ENCODE results near the gene FAM234A. TPM values are rescaled to one million over a fixed set of nuclear protein-coding genes. Genes with fewer than 3 reads are reported as not detected.
"Not testable (repeated sequence)": the region's sequence is repeated elsewhere in the genome, so short reads cannot be mapped to it uniquely, and the experiment has no call there.

Gene FAM234A
- polyA plus RNA-seq, 2 donors, result 35.9 to 39.6 TPM

DNA sequence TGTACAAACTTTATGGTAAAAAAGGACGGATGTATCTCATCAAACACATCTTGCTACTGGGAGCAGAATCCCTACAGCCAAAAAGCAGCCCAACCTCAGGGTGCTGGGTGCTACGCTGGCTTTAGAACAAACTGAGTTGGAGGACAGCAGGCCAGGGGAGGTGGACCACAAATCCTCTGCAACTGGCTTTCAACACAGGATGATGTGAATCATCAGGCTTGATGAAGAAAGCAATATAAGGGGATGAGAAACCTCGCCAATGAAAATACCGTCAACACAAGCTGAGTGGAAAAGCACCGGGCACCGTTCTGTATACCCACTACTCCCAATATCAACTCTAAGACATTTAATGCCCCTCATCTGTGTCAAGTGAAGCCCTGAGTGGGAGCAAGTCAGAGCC is 40.1 kb upstream of the FAM234A start:
- WGBS, 2 donors, result 93 to 98% methylated on average over 6 of the region's 6 CpGs

DNA sequence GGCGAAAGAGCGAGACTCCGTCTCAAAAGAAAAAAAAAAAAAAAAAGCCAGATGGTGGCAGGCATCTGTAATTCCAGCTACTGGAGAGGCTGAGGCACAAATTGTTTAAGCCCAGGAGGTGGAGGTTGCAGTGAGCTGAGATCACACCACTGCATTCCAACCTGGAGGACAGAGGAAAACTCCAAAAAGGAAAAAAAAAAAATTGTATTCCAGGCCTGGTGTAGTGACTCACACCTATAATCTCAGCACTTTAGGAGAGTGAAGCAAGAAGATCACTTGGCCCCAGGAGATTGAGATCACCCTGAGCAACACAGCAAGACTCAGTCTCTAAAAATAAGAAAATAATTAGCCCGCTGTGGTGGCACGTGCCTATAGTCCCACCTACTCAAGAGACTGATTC is 34.2 kb upstream of the FAM234A start:
- Histone ChIP-seq H3K4me1 (ENCODE audit: control insufficient read depth in 2 of 2, insufficient read depth in 2 of 2, low read length in 1 of 2) (no peaks in the 10 kb centered on the region), H3K4me3 (ENCODE audit: low read depth in 1 of 2, low read length in 2 of 2) (no peak overlapping the region), H3K36me3 (ENCODE audit: control insufficient read depth in 2 of 2, insufficient read depth in 2 of 2, low read length in 1 of 2) (peaks cover 3 to 25% of the 10 kb centered on the region in 2 donors), H3K27me3 (ENCODE audit: control insufficient read depth in 1 of 2, insufficient read depth in 2 of 2, low read length in 2 of 2) (no peaks in the 10 kb centered on the region), H3K9me3 (ENCODE audit: control insufficient read depth in 2 of 2, insufficient read depth in 1 of 2, low read depth in 1 of 2, low read length in 1 of 2) (no peaks in the 10 kb centered on the region), H3K27ac (ENCODE audit: low read depth in 2 of 2, low read length in 1 of 2) (no peak overlapping the region)
- WGBS, 2 donors, result 93 to 96% methylated on average over 5 of the region's 5 CpGs

More for the DNA sequence above, 40.1 kb upstream of the FAM234A start:
- Histone ChIP-seq H3K36me3 (ENCODE audit: control insufficient read depth in 2 of 2, insufficient read depth in 2 of 2, low read length in 1 of 2) (peaks cover 14 to 49% of the 10 kb centered on the region in 2 donors), H3K9me3 (ENCODE audit: control insufficient read depth in 2 of 2, insufficient read depth in 1 of 2, low read depth in 1 of 2, low read length in 1 of 2) (no peaks in the 10 kb centered on the region), H3K4me3 (ENCODE audit: low read depth in 1 of 2, low read length in 2 of 2) (no peak overlapping the region), H3K27ac (ENCODE audit: low read depth in 2 of 2, low read length in 1 of 2) (no peak overlapping the region), H3K4me1 (ENCODE audit: control insufficient read depth in 2 of 2, insufficient read depth in 2 of 2, low read length in 1 of 2) (no peaks in the 10 kb centered on the region), H3K27me3 (ENCODE audit: control insufficient read depth in 1 of 2, insufficient read depth in 2 of 2, low read length in 2 of 2) (no peaks in the 10 kb centered on the region)

DNA sequence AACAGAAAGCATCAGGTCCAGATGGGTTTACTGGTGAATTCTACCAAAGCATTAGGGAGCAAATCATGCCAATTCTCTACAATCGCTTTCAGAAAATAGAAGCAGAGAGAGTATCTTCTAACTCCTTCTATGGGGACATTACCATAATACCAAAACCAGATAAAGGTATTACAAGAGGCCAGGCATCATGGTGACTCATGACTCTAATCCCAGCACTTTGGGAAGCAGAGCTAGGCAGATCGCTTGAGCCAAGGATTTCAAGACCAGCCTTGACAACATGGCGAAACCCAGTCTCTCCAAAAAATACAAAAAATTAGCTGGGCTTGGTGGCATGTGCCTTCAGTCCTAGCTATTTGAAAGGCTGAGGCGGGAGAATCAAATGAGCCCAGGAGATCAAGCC is 31.4 kb upstream of the FAM234A start:
- Histone ChIP-seq H3K4me3 (ENCODE audit: low read depth in 1 of 2, low read length in 2 of 2) (no peak overlapping the region), H3K27me3 (ENCODE audit: control insufficient read depth in 1 of 2, insufficient read depth in 2 of 2, low read length in 2 of 2) (no peaks in the 10 kb centered on the region), H3K27ac (ENCODE audit: low read depth in 2 of 2, low read length in 1 of 2) (no peak overlapping the region), H3K36me3 (ENCODE audit: control insufficient read depth in 2 of 2, insufficient read depth in 2 of 2, low read length in 1 of 2) (peaks cover 2 to 22% of the 10 kb centered on the region in 2 donors), H3K9me3 (ENCODE audit: control insufficient read depth in 2 of 2, insufficient read depth in 1 of 2, low read depth in 1 of 2, low read length in 1 of 2) (no peaks in the 10 kb centered on the region), H3K4me1 (ENCODE audit: control insufficient read depth in 2 of 2, insufficient read depth in 2 of 2, low read length in 1 of 2) (no peaks in the 10 kb centered on the region)
- WGBS, 2 donors, result 92 to 94% methylated on average over 4 of the region's 4 CpGs

- H3K4me1 ChIP-seq (ENCODE audit: control insufficient read depth in 2 of 2, insufficient read depth in 2 of 2, low read length in 1 of 2); H3K4me3 ChIP-seq (ENCODE audit: low read depth in 1 of 2, low read length in 2 of 2); H3K27ac ChIP-seq (ENCODE audit: low read depth in 2 of 2, low read length in 1 of 2); H3K9me3 ChIP-seq (ENCODE audit: control insufficient read depth in 2 of 2, insufficient read depth in 1 of 2, low read depth in 1 of 2, low read length in 1 of 2); H3K27me3 ChIP-seq (ENCODE audit: control insufficient read depth in 1 of 2, insufficient read depth in 2 of 2, low read length in 2 of 2): not testable (repeated sequence)
- H3K36me3 ChIP-seq (ENCODE audit: control insufficient read depth in 2 of 2, insufficient read depth in 2 of 2, low read length in 1 of 2), result peaks cover 2 to 16% of the 10 kb centered on the region in 2 donors
- 96 to 97% methylated on average over 9 of the region's 9 CpGs for WGBS, 2 donors
Observed at GRCh38 chr16:204046-204445, 30.6 kb upstream of the FAM234A start.

- not testable (repeated sequence) for H3K4me1 ChIP-seq (ENCODE audit: control insufficient read depth in 2 of 2, insufficient read depth in 2 of 2, low read length in 1 of 2); H3K9me3 ChIP-seq (ENCODE audit: control insufficient read depth in 2 of 2, insufficient read depth in 1 of 2, low read depth in 1 of 2, low read length in 1 of 2); H3K4me3 ChIP-seq (ENCODE audit: low read depth in 1 of 2, low read length in 2 of 2); H3K27ac ChIP-seq (ENCODE audit: low read depth in 2 of 2, low read length in 1 of 2); H3K27me3 ChIP-seq (ENCODE audit: control insufficient read depth in 1 of 2, insufficient read depth in 2 of 2, low read length in 2 of 2)
- 89 to 91% methylated on average over 4 of the region's 4 CpGs for WGBS, 2 donors
- H3K36me3 ChIP-seq (ENCODE audit: control insufficient read depth in 2 of 2, insufficient read depth in 2 of 2, low read length in 1 of 2), result peaks cover 8 to 18% of the 10 kb centered on the region in 2 donors
Observed at GRCh38 chr16:209359-209758, 25.3 kb upstream of the FAM234A start.

DNA sequence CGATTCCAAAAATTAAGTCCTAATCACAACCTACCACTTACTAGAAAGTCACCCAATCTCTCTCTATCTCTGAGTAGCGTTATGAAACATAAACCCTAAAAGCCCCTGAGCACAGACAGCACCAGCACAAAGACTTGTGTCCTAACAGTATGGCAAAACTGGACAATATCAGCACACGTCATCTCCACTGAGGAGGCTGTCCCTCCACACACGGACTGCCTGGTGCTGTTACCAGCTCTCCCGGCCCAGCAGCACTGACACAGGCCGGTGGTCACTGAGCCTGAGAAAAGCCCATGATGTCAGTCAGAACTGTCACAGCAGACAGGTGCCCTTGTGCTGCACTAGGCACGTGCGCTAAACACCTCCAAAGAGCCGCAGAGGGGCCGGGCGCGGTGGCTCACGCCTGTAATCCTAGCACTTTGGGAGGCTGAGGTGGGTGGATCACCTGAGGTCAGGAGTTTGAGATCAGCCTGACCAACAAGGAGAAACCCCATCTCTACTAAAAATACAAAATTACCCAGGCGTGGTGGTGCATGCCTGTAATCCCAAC is 22.9 kb upstream of the FAM234A start:
- H3K27me3 ChIP-seq (ENCODE audit: control insufficient read depth in 1 of 2, insufficient read depth in 2 of 2, low read length in 2 of 2); H3K9me3 ChIP-seq (ENCODE audit: control insufficient read depth in 2 of 2, insufficient read depth in 1 of 2, low read depth in 1 of 2, low read length in 1 of 2); H3K27ac ChIP-seq (ENCODE audit: low read depth in 2 of 2, low read length in 1 of 2); H3K4me3 ChIP-seq (ENCODE audit: low read depth in 1 of 2, low read length in 2 of 2); H3K4me1 ChIP-seq (ENCODE audit: control insufficient read depth in 2 of 2, insufficient read depth in 2 of 2, low read length in 1 of 2): not testable (repeated sequence)
- H3K36me3 ChIP-seq (ENCODE audit: control insufficient read depth in 2 of 2, insufficient read depth in 2 of 2, low read length in 1 of 2), result peaks cover 10 to 11% of the 10 kb centered on the region in 2 donors
- WGBS, 2 donors, result 89 to 91% methylated on average over 14 of the region's 14 CpGs

DNA sequence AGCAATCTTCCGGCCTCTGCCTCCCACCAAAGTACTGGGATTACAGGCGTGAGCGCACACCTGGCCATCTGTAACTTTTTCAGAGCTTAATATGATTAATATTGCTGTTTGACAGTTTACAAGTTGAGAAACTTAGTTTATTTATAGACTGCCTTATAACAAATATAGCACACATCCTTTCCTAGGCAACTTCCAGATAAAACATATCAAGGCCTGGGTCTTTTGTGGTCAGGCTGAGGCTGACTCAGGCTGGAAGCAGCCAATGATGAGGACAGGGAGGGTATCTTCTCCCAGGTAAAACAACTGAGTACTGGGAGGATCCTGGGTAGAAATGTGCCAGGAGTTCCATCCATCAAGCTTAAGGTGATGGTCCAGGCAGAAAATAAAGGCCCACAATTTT is 21.6 kb upstream of the FAM234A start:
- 93 to 95% methylated on average over 3 of the region's 3 CpGs for WGBS, 2 donors
- Histone ChIP-seq H3K4me3 (ENCODE audit: low read depth in 1 of 2, low read length in 2 of 2) (no peak overlapping the region), H3K4me1 (ENCODE audit: control insufficient read depth in 2 of 2, insufficient read depth in 2 of 2, low read length in 1 of 2) (no peaks in the 10 kb centered on the region), H3K27me3 (ENCODE audit: control insufficient read depth in 1 of 2, insufficient read depth in 2 of 2, low read length in 2 of 2) (no peaks in the 10 kb centered on the region), H3K27ac (ENCODE audit: low read depth in 2 of 2, low read length in 1 of 2) (no peak overlapping the region), H3K9me3 (ENCODE audit: control insufficient read depth in 2 of 2, insufficient read depth in 1 of 2, low read depth in 1 of 2, low read length in 1 of 2) (no peaks in the 10 kb centered on the region), H3K36me3 (ENCODE audit: control insufficient read depth in 2 of 2, insufficient read depth in 2 of 2, low read length in 1 of 2) (peaks cover 11% of the 10 kb centered on the region in 2 donors)

DNA sequence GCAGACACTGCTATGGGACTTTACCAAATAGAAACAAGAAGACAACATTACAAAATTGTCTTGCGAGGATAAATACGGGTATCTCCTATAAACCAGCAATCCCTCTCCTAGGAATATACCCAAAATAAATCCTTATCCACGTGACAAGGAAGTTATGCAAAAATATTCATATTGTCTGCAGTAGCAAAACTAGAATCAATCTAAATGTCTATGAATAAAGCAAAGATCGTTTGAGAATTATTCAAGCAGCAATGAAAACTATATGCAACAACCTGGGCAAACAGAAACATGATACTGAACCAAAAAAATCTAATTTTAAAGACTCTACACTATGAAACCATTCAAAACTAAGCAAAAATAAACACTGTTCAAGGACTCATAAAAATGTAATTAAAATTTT is 14.6 kb upstream of the FAM234A start:
- H3K27me3 ChIP-seq (ENCODE audit: control insufficient read depth in 1 of 2, insufficient read depth in 2 of 2, low read length in 2 of 2), result no peaks in the 10 kb centered on the region
- 68 to 71% methylated on average over 4 of the region's 4 CpGs for WGBS, 2 donors
- peaks cover 7 to 10% of the 10 kb centered on the region in 2 donors for H3K36me3 ChIP-seq (ENCODE audit: control insufficient read depth in 2 of 2, insufficient read depth in 2 of 2, low read length in 1 of 2)

GRCh38 chr16:228151-228851 is 6.3 kb upstream of the FAM234A start:
- H3K9me3 ChIP-seq (ENCODE audit: control insufficient read depth in 2 of 2, insufficient read depth in 1 of 2, low read depth in 1 of 2, low read length in 1 of 2), result no peaks in the 10 kb centered on the region
- WGBS, 2 donors, result 14 to 17% methylated on average over 9 of the region's 9 CpGs
- H3K4me1 ChIP-seq (ENCODE audit: control insufficient read depth in 2 of 2, insufficient read depth in 2 of 2, low read length in 1 of 2), result peaks cover 0 to 2% of the 10 kb centered on the region in 2 donors
- no peaks in the 10 kb centered on the region for H3K27me3 ChIP-seq (ENCODE audit: control insufficient read depth in 1 of 2, insufficient read depth in 2 of 2, low read length in 2 of 2)
- H3K4me3 ChIP-seq (ENCODE audit: low read depth in 1 of 2, low read length in 2 of 2), result peak overlapping the region; percentile 88 to 90
- H3K36me3 ChIP-seq (ENCODE audit: control insufficient read depth in 2 of 2, insufficient read depth in 2 of 2, low read length in 1 of 2), result peaks cover 8 to 10% of the 10 kb centered on the region in 2 donors
- H3K27ac ChIP-seq (ENCODE audit: low read depth in 2 of 2, low read length in 1 of 2), result peak overlapping the region; percentile 96 to 98

More for the DNA sequence above, 14.6 kb upstream of the FAM234A start:
- Histone ChIP-seq H3K9me3 (ENCODE audit: control insufficient read depth in 2 of 2, insufficient read depth in 1 of 2, low read depth in 1 of 2, low read length in 1 of 2) (no peaks in the 10 kb centered on the region), H3K4me3 (ENCODE audit: low read depth in 1 of 2, low read length in 2 of 2) (no peak overlapping the region), H3K27ac (ENCODE audit: low read depth in 2 of 2, low read length in 1 of 2) (no peak overlapping the region), H3K4me1 (ENCODE audit: control insufficient read depth in 2 of 2, insufficient read depth in 2 of 2, low read length in 1 of 2) (no peaks in the 10 kb centered on the region)

All from esophagus (tissue), 2 donors.